22Rv1 (cell line): ENCODE measurements around the gene SENP3.

ENCODE experiments used
- ZFX ChIP-seq: fragments of 450-650 bp; IDR thresholded peaks from 2 replicates; pipeline ENCODE4 v1.6.1; 2017; ENCODE audit warnings: antibody characterized with exemption, borderline replicate concordance
- TF ChIP-seq, protein P1 (sequence below): fragments of 450-650 bp; IDR thresholded peaks from 2 replicates; pipeline ENCODE4 v1.5.1; 2017; ENCODE audit warnings: mild to moderate bottlenecking

GRCh38 chr17:7558544-7559319 is 3.0 kb upstream of the SENP3 start, which contains the start of gene TNFSF13:
- TF ChIP-seq, protein P1, sequence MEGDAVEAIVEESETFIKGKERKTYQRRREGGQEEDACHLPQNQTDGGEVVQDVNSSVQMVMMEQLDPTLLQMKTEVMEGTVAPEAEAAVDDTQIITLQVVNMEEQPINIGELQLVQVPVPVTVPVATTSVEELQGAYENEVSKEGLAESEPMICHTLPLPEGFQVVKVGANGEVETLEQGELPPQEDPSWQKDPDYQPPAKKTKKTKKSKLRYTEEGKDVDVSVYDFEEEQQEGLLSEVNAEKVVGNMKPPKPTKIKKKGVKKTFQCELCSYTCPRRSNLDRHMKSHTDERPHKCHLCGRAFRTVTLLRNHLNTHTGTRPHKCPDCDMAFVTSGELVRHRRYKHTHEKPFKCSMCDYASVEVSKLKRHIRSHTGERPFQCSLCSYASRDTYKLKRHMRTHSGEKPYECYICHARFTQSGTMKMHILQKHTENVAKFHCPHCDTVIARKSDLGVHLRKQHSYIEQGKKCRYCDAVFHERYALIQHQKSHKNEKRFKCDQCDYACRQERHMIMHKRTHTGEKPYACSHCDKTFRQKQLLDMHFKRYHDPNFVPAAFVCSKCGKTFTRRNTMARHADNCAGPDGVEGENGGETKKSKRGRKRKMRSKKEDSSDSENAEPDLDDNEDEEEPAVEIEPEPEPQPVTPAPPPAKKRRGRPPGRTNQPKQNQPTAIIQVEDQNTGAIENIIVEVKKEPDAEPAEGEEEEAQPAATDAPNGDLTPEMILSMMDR: no peak
- TF ChIP-seq ZFX: no peak
